GM18858 (cell line): ENCODE data around the gene PDE4D.
"Not testable (repeated sequence)": the region's sequence is repeated elsewhere in the genome, so short reads cannot be mapped to it uniquely, and the experiment has no call there.

ENCODE experiments used
- ATAC-seq: cut with Tn5 transposase; IDR thresholded peaks from one replicate; pipeline ENCODE4 v1.9.1; 2021; ENCODE audit not compliant: unreplicated experiment

The PDE4D gene

GRCh38 chr5:59066367-59067163 is 827.0 kb downstream of the PDE4D start:
- no peak for ATAC-seq

GRCh38 chr5:59065554-59065953 is 828.0 kb downstream of the PDE4D start:
- no peak for ATAC-seq

DNA sequence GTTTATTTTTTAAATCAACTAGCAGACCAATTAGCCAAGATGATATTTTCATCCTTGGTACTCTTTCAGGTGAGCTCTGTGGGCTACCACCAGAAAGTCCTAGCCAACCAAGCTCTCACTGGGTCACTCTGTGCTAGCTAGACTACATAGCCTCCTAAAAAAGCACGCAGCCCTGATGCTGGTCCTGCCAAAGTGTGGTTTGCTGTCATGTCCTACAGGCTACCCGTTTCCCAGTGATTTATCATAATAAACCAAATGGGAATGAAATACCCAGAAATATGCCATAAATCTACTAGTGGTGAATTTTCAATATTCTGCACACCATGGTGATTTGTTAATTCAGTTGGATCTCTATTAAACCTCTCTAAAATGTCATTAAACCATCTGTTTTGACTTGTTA is 829.2 kb downstream of the PDE4D start:
- no peak for ATAC-seq

GRCh38 chr5:59062986-59063683 is 830.4 kb downstream of the PDE4D start:
- no peak for ATAC-seq

DNA sequence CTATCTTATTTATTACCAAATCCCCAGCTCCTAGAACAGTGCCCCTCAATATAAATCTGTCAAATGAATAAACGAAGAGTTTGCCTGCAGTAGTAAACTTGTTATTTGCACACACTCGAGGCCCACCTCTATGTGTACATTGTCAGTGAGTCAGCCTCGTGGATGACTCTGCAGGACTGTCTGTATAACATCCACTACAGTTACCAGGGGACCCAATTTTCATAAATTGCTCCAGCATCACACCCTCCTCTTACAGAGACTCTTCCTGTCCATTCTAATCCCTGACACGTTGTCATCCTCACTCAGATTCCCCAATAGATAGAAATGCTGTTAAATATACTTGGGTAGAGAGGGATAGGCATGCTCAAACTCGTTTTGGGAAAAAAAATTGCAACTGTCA is 832.1 kb downstream of the PDE4D start:
- no peak for ATAC-seq

DNA sequence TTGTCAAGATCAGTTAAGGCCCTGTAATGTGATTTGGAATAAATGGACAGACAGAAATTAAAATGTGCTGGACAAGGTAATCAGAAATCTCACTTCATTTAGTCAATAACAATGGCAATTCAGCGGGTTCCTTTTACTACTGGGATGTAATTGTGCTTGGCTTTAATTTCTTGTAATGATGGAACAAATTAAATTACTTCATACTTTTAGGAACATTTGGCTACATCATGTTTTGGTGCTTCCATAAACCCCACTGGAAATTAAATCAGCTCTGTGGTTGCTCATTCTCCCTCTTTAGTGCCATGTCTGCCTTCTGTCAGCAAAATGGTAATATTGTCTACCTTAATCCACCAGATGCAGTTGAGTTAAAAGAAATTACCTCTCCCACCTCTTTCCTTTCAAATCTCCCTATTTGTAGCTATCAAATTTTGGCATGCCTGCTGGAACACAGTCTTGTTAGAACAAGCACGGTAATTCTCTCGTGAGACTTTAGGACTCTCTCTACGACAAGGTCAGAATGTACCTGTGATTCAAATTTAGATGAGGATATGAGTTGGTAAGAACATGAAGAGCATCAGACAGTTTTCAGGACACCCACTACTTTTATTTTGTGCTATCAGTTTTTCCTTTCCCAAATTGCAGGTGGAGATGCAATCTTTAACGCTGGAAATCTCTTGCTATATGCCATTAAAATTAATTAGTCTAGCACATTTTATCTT is 834.4 kb downstream of the PDE4D start:
- ATAC-seq, result no peak

GRCh38 chr5:59058237-59058636 is 835.3 kb downstream of the PDE4D start:
- ATAC-seq, result no peak

DNA sequence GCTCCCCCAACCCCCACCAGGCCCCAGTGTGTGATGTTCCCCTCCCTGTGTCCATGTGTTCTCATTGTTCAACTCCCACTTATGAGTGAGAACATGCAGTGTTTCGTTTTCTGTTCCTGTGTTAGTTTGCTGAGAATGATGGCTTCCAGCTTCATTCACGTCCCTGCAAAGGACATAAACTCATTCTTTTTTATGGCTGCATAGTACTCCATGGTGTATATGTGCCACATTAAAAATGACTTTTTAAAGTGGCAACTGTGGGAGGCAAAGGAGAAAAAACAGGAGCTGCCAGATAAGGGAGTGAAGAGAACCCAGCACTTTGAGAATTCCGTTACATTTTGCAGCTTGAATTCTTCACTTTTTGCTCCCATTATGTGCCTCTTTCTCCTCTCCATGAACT is 836.9 kb downstream of the PDE4D start:
- not testable (repeated sequence) for ATAC-seq

DNA sequence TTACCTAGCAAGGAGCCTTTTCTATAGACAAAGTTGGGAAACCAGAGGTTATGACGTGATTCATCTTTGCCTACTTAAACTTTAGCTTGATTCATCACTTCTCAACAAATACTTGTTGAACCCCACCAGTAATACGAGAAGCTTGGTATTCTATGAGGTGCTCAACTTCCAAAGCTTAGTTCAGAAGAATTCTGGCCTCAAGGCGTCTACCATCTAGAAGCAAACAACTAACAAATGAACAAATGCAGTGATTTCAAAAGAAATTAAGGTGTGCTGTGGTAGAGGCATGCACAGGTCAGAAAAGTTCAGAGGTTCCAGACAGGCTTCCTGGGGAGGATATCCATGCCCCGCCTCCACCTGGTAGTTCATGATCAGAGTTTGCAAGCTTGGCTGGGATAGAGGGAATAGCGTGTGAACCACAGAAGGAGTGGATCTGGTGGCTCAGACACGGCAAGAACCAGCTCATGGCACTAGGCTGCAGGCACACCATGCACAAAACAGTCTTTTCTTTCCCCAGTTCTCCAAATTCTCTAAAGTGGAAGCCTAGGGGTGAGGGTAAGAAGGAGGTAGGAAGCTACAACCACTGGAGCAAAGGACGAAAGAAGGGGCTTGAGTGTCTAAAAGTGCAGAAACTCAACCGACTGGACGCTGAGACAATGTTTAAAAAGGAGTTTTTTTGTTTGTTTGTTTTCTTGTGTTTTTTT is 837.6 kb downstream of the PDE4D start:
- no peak for ATAC-seq

DNA sequence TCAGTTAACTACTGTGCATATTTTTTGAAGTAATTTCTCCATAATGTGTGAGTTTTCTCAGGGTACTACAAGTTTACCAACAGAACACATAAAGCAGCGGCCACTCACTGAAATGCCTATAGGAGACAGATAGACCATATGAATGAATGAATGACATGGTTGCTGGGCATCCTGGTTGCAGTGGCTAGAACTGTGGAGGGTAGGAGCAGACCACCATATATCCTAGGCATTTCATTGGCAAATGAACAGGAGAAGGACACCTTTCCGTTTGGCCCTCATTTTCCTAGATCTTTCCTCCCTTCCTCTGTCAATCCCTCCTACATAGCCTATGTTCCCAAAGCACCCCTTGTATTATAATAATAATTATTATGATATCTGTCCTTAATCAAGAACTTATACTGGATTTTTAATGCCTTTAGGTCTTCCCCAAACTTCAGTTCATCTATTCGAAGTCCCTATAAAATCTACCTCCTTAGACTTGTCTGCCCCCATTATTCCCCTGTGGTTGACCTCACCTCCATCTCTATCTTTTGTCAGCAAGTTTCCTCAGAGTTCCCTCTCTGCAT is 838.5 kb downstream of the PDE4D start:
- no peak for ATAC-seq

- ATAC-seq, result no peak
Observed at GRCh38 chr5:59051951-59052350, 841.6 kb downstream of the PDE4D start.

DNA sequence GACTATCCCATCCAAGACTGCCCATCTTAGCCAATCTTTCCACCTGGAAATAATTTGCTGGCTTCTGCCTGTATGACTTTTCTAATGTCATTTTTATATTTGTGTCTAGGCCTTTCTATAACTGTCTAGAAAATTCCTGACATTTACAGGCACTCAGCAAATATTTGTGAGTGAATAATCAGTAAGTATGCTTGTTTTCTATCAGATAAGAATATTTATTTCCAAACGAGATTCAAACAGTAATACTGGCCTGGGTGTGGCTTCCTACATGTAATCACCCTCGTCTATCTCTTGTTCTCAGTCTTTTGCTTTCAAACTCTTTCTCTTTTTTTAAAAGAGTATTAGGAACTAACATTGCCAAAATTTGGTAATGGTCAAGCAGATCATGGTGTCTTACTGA is 844.4 kb downstream of the PDE4D start:
- ATAC-seq, result no peak

DNA sequence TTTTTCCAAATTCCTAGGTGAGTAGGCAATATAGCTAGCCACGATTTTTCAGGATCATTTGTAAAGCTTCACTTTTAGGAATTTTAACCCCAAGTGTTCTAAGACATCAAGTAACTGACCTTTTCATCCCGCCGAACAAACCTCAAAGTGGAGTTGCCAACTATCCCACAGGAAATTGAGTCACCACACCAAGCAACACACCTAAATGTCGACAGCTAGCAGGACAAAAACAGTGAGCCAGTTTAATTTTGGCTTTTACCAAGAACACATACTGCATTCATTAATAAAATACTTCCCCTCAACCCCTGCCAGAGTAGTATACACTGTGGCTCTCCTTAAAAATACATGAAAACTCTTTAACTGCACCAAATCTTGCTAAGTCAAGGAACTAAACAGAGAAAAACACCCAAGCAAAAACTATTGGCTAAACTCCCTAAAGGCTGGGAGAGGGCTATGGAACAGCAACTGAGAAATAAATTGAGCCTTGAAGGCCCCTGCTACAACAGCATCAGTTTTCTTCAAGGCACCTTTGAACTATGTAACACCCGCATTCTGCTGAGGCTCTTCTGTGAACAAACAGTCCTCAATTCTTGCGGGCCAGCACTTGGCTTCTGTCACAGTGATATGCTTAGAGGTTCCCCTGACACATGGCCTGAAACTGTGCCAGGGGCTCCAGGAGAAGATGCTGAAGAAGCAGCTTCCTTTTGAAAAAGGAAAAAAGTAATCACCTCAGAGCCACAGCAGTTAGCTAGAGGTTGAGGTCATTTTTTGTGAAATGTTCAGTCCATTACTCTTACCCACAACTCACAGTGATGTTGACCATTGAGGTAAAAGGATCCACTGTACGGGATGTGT is 851.1 kb downstream of the PDE4D start:
- ATAC-seq, result no peak

DNA sequence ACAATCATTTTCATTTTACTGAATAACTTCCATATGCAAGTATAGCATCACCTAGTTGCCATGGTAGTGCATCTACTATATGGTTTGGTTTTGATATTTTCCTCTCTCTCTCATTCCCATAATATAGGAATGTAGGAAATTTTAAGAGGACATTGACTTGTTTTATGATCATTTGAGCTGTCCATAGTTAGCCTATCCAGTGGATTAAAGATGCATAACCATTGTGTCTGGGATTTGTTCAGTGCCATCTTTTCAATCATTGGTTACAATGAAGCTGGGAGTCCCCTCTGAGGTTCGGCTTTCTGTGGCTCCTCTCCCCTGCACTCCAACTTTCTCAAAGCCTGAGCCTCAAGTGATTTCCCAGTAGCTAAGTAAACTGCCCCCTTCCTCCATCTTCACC is 852.2 kb downstream of the PDE4D start:
- ATAC-seq, result no peak

DNA sequence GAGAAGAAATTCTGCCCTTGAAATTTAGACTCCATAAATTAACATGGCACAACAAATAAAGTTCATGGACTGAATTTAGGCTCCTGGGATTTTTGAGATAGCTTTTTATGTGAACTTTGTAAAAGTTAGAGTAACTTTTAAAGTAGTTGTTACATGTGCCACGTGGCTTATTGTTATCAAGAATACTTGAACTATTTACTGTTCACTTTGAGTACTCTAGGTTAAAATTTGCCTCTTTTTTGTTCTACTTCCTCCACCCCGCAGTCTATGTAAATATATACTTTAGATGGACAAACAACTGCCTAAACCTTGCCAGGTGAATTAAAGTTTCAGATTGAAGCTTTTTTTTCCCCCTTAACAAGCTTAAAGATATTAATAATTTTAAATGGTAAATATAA is 852.7 kb downstream of the PDE4D start:
- ATAC-seq, result no peak

DNA sequence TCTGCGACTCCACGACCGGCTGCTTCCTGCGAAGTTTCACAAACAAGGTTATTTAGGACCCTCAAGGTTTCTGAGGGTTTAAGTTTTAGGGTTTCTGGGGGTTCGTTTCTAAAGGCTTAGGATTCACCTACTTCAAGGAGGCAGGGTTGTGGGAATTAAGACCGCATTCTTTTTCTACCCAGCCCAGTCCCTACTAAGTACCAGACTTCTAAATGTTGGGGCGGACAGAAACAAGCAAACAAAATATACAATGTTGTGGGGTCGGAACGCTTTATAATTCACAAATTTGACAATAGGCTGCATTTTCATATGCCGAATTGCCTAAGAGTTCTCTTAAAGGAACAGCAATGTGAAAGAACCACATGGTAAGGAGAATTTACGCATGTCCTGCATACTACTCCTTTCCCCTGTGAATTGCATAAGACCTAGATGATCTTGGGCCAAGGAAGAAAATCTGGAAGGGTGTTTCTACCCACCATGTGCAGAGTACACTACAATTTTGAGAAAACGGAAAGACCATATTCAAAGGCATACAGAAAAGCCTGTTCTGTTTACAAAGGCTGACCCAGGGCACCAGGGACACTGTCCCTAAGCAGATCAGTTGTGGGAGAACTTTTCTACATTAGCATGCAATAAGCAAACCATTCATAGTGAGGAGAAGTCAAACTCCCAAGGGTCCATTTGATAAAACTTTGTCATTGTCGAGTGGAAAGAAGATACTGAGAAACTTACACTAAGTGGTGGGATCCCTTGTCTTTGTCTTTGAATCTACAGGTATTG is 853.3 kb downstream of the PDE4D start:
- no peak for ATAC-seq

GRCh38 chr5:59039296-59040023 is 854.1 kb downstream of the PDE4D start:
- ATAC-seq, result peak; percentile 38

DNA sequence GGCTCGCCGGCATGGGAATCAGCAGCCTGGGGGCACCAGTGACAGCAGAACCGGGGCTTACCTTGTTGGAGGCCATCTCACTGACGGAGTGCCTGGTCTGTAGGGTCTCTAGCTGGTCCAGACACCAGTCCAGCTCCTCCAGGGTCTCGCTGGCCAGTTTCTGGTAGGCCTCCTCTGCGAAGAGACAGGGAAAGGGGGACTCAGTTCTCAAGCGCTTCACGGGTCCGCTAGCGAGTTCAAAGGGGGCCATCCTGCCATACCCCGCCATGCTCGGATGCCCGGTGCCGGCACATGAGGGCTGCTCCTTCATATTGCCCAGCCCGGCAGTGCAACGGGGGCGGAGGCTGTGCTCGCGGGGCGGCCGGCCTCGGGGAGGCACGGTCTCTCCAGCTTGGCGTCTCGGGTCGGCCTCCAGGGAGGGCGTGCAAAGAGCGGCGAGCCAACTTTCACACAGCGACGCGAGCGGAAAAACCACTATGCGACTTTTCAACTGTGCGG is 854.7 kb downstream of the PDE4D start:
- no peak for ATAC-seq
